Esophagus (tissue), 2 donors: Measurements from ENCODE around the gene PIK3R1. TPM values are rescaled to one million over a fixed set of nuclear protein-coding genes. Genes with fewer than 3 reads are reported as not detected.

Source experiments
- H3K27ac ChIP-seq, 2 donors: one replicate each; pipeline ENCODE4 v1.5.1; 2013; ENCODE audit warnings: low read depth in 2 of 2, mild to moderate bottlenecking in 2 of 2, inconsistent platforms in 1 of 2, low read length in 1 of 2, moderate library complexity in 1 of 2
- H3K27me3 ChIP-seq, 2 donors: one replicate each; pipeline ENCODE4 v1.6.1; 2013; ENCODE audit warnings: low read length in 2 of 2, control low read depth in 1 of 2, mild to moderate bottlenecking in 1 of 2; ENCODE audit not compliant: insufficient read depth in 2 of 2, control insufficient read depth in 1 of 2
- H3K36me3 ChIP-seq, 2 donors: one replicate each; pipeline ENCODE4 v1.6.1; 2013; ENCODE audit warnings: low read length in 1 of 2; ENCODE audit not compliant: control insufficient read depth in 2 of 2, insufficient read depth in 2 of 2
- H3K4me1 ChIP-seq, 2 donors: one replicate each; pipeline ENCODE4 v1.6.1; 2013; ENCODE audit warnings: low read length in 1 of 2; ENCODE audit not compliant: control insufficient read depth in 2 of 2, insufficient read depth in 2 of 2
- H3K4me3 ChIP-seq, 2 donors: one replicate each; pipeline ENCODE4 v1.5.1; 2013; ENCODE audit warnings: low read length in 2 of 2, mild to moderate bottlenecking in 2 of 2, low read depth in 1 of 2, moderate library complexity in 1 of 2
- H3K9me3 ChIP-seq, 2 donors: one replicate each; pipeline ENCODE4 v1.6.1; 2013; ENCODE audit warnings: mild to moderate bottlenecking in 2 of 2, low read depth in 1 of 2, low read length in 1 of 2, moderate library complexity in 1 of 2; ENCODE audit not compliant: control insufficient read depth in 2 of 2, insufficient read depth in 1 of 2
- WGBS, 2 donors: extraction: QIAGEN DNeasy Blood & Tissue Kit; methylation state at CpG; one replicate each; pipeline ENCODE4 v1.1.7; 2013; 5-methylcytosine and 5-hydroxymethylcytosine counted together
- polyA plus RNA-seq, 2 donors: library from polyadenylated mRNA; stranded (reverse); fragments of 200-250 nt; gene quantifications; one replicate each; pipeline ENCODE4 v1.2.3, GENCODE V29; 2013
- donor health status: healthy with polysubstance abuse.
- donor health status: Bipolar disorder and iron deficiency.

PIK3R1 gene
- polyA plus RNA-seq, 2 donors, result 5.0 to 8.2 TPM

DNA sequence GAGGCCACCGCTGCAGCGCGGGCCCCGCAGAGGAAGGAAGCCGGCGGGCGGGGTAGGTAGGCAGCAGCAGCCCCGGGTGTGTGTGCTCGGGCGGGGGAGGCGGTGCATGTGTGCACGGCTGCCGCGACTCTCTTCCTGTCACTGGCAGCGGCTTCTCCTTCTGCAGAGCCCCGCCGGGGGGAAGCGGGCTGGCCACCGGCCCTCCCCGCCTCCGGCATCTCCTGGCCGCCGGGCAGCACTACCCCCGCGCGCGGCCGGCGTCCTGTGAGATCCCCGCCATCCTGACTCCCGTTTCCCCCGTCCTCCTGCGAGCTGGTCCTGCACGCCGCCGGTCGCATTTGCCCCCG lies 315 bp downstream of the PIK3R1 start:
- Histone ChIP-seq H3K36me3 (peaks cover 0 to 4% of the 10 kb centered on the region in 2 donors), H3K4me1 (no peaks in the 10 kb centered on the region), H3K4me3 (peak overlapping the region; percentile 84 to 98), H3K9me3 (peaks cover 0 to 1% of the 10 kb centered on the region in 2 donors), H3K27me3 (no peaks in the 10 kb centered on the region), H3K27ac (peak overlapping the region; percentile 97 to 99)
- 1% methylated on average over 23 to 38 of the region's 38 CpGs for WGBS, 2 donors

DNA sequence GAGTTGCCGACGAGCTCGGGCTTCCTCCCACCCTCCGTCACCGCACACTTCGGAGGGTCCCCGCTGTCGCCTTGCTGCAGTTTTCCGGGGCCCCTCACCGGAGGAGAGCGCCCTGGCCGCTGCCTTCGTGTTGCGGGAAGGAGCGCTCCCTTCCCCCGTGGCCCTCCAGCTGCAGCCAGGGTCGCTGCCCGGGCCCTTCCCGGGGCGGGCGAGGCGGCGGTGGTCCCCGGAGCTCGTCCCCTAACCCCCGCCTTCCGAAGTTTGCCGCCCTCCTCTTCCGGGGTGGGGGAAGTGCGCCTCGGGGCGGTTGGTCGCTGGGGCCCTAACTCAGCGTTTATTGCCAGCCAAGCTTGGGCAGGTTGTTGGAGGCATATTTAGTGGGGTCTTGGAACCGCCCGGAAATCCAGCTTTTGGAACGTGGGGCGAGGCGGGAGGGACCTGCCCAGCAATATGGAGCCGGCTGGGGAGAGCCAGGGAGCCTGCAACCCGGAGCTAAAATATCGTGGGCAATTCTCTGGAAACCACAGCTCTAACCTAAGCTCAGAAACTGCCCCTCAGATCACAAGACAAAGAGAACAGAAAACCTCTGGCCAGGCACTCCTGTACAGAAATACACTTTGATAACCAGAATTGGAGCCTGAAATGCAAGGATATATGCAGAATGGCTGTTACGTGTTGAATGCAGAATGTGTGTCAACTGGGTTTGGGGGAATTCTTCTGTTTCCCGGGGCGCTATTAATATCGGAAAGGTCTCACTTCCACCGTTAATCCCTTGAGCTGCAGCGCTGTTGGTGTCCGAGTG lies 890 bp downstream of the PIK3R1 start:
- no peaks in the 10 kb centered on the region for H3K4me1 ChIP-seq
- no peaks in the 10 kb centered on the region for H3K27me3 ChIP-seq
- H3K36me3 ChIP-seq, result peaks cover 0 to 4% of the 10 kb centered on the region in 2 donors
- H3K27ac ChIP-seq, result peak overlapping the region; percentile 97 to 99
- H3K4me3 ChIP-seq, result peak overlapping the region; percentile 84 to 98
- peaks cover 0 to 2% of the 10 kb centered on the region in 2 donors for H3K9me3 ChIP-seq
- 0% methylated on average over 49 of the region's 49 CpGs for WGBS, 2 donors

DNA sequence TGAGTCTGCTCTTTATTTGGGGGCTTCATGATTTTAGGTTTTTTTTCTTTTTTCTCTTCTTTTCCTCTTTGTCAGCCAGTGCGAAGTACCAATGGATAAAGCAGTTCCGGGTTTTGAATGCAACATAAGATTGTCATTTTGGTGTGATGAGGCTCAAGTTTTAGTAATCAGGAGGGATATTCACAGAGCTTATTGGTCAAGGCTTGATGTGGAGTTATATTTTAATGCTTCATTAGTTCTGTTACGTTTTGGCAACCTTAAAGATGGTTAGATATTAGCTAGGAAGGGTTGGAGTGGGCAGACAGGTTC lies 1.4 kb downstream of the PIK3R1 start:
- Histone ChIP-seq H3K27ac (peak overlapping the region; percentile 97 to 99), H3K36me3 (peaks cover 0 to 4% of the 10 kb centered on the region in 2 donors), H3K4me1 (no peaks in the 10 kb centered on the region), H3K4me3 (peak overlapping the region; percentile 84 to 98), H3K27me3 (no peaks in the 10 kb centered on the region), H3K9me3 (peaks cover 0 to 2% of the 10 kb centered on the region in 2 donors)
- WGBS, 2 donors, result 0 to 1% methylated on average over 3 of the region's 3 CpGs

DNA sequence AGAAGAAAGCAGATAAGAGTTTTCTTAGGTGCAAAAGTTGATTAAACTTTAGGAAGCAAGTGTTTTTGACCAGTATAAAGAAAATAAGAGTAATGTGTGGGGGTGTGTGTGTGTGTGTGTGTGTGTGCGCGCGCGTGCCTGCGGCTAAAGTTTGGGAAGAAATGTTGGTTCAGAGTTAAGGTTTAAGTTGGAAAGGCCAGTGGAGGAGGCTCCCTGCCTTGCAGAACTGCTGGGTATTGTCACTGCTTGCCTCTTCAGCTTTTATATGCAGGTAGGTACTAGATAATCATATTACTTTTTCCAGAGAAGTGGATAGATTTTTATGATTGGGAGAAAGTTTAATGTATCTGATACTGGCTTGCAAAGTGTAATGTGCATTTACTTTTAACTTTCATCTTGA lies 2.0 kb downstream of the PIK3R1 start:
- peaks cover 0 to under 1% of the 10 kb centered on the region in 2 donors for H3K4me1 ChIP-seq
- peak overlapping the region in 1 of 2 donors; percentile 63 for H3K27ac ChIP-seq

DNA sequence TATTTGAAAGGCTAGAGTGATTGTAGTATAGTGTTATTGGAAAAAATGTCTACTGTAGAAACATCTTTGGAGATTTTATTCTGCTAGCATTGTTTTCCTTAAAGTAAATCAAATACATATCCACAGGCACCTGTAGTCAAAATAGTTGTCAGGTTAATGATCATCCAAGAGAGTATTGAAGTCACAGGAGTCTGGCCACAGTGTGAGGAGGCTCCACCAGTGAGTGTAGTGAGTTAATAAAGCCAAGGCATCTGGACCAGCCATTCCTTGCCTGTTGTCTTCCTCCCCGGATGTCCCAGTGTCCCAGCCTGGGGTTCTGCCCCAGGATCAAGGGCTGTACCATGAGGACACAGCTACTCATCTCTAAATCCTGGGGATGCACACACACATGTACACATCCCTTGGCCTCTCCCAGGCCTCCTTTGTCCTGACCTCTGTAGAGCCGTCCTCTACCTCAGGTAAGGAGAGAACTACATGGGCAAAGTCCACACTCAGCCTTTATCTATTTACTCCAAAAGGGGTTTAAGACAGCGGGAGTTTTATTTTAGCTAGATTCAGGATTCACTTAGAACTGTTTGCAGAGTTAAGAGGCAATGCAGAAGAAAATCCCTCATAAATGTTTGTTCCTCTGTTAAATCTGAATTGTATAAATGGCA lies 3.7 kb downstream of the PIK3R1 start:
- no peak overlapping the region for H3K27ac ChIP-seq

More for the DNA sequence above, 2.0 kb downstream of the PIK3R1 start:
- Histone ChIP-seq H3K36me3 (peaks cover 0 to 4% of the 10 kb centered on the region in 2 donors), H3K4me3 (peak overlapping the region; percentile 4 to 84), H3K27me3 (no peaks in the 10 kb centered on the region), H3K9me3 (peaks cover 0 to 2% of the 10 kb centered on the region in 2 donors)
- WGBS, 2 donors, result 13 to 18% methylated on average over 5 of the region's 5 CpGs

DNA sequence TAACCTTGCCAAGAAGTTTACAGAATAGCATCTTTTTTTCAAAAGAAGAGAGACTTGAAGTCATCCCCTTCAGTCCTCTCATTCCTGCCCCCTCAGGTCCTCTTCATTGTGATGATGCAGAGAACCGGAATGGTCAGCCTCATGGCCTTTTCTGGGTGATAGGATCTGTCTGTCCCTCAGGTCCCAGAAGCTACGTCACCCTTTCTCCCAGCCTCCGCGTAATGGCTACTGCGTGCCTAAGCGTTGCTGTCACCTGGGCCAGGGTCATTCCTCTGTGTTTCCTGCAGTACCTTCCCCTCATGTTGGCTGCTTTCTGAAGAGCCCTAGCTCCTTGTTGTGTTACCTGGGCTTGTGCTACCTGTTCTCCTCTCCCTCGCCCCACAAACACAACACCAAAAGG lies 4.7 kb downstream of the PIK3R1 start:
- H3K27ac ChIP-seq, result no peak overlapping the region
- no peak overlapping the region for H3K4me3 ChIP-seq
- peaks cover 0 to 2% of the 10 kb centered on the region in 2 donors for H3K9me3 ChIP-seq
- WGBS, 2 donors, result 90 to 98% methylated on average over 7 of the region's 7 CpGs
- no peaks in the 10 kb centered on the region for H3K27me3 ChIP-seq
- H3K4me1 ChIP-seq, result peaks cover 0 to 3% of the 10 kb centered on the region in 2 donors
- H3K36me3 ChIP-seq, result peaks cover 0 to 6% of the 10 kb centered on the region in 2 donors

More for the DNA sequence above, 3.7 kb downstream of the PIK3R1 start:
- Histone ChIP-seq H3K36me3 (peaks cover 0 to 6% of the 10 kb centered on the region in 2 donors), H3K4me3 (peak overlapping the region in 1 of 2 donors; percentile 10), H3K4me1 (peaks cover 0 to 2% of the 10 kb centered on the region in 2 donors), H3K9me3 (peaks cover 0 to 2% of the 10 kb centered on the region in 2 donors), H3K27me3 (no peaks in the 10 kb centered on the region)
- WGBS, 2 donors, result 50 to 59% methylated on average over 3 of the region's 3 CpGs

DNA sequence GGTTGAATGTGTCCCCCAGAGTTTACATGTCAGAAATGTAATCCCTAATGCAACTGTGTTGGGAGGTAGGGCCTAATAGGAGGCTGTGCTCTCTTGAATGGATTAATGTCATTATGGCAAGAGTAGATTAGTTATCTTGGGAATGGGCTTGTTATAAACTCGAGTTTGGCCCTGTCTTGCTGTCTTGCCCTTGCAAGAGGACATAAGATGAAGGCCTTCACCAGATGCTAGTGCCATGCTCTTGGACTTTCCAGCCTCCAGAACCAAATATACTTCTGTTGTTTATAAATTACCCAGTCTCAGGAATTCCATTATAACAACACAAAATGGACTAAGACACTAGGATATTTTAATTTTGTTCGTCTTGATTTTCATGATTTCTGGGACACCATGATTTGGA lies 5.4 kb downstream of the PIK3R1 start:
- 86 to 96% methylated on average over 2 of the region's 2 CpGs for WGBS, 2 donors
- H3K4me3 ChIP-seq, result no peak overlapping the region

DNA sequence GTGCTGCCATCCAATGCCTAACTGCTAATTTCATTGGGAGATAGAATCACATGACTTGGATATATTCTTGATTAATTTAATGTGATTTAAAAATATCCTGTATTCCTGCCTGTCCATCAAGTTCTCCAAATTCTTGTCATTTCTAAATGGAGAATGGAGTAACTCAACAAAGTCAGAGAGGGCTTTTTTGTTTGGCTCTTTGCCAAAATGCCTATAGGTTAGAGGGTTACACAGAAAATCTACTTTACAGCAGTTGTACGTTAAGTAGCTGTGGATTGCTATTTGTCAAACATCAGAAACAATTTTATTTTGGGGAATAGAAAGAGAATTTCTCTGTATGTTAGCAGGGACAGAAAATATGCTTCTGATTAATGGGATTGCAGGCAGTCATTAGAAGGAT lies 5.9 kb downstream of the PIK3R1 start:
- peaks cover 7 to 11% of the 10 kb centered on the region in 2 donors for H3K4me1 ChIP-seq
- peaks cover 0 to 2% of the 10 kb centered on the region in 2 donors for H3K9me3 ChIP-seq
- no peak overlapping the region for H3K27ac ChIP-seq
- no peaks in the 10 kb centered on the region for H3K27me3 ChIP-seq
- 83 to 84% methylated on average over 1 of the region's 1 CpG for WGBS, 2 donors
- H3K4me3 ChIP-seq, result no peak overlapping the region
- peaks cover 0 to 6% of the 10 kb centered on the region in 2 donors for H3K36me3 ChIP-seq

More for the DNA sequence above, 5.4 kb downstream of the PIK3R1 start:
- H3K36me3 ChIP-seq, result peaks cover 0 to 6% of the 10 kb centered on the region in 2 donors
- H3K27me3 ChIP-seq, result no peaks in the 10 kb centered on the region
- H3K4me1 ChIP-seq, result peaks cover 6 to 10% of the 10 kb centered on the region in 2 donors
- H3K27ac ChIP-seq, result no peak overlapping the region
- peaks cover 0 to 2% of the 10 kb centered on the region in 2 donors for H3K9me3 ChIP-seq

DNA sequence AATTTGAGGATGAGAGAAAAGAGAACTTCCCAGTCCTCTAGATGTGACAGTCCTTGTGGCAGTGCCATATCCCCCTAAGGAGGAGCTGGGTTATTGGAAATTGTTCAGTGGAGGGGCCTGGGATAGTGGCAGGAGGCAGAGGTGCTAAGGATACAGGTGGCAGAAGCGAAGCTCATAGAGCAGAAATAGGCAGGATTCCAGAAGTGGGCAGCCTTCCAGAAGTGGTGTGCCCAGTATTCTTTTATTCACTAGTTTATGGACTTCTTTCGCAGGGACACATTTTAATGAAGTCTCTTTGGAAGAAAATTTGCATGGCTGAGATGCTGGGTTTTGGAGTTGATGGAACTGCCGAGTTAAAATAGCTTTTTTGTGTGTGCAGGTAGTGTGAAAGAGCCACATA lies 6.8 kb downstream of the PIK3R1 start:
- Histone ChIP-seq H3K4me1 (peaks cover 7 to 11% of the 10 kb centered on the region in 2 donors), H3K9me3 (peaks cover 0 to 2% of the 10 kb centered on the region in 2 donors), H3K4me3 (no peak overlapping the region), H3K36me3 (peaks cover 4 to 6% of the 10 kb centered on the region in 2 donors), H3K27me3 (no peaks in the 10 kb centered on the region), H3K27ac (no peak overlapping the region)
- 78 to 86% methylated on average over 3 of the region's 3 CpGs for WGBS, 2 donors
